Tibial nerve (tissue), 4 donors: ENCODE results near the gene SLC13A4.

Experiments
- EP300 ChIP-seq, 2 donors: sonication (generic); formaldehyde crosslinking; IDR thresholded peaks; one replicate each; pipeline ENCODE4 v1.6.1; 2017; ENCODE audit warnings: antibody characterized with exemption in 2 of 2, mild to moderate bottlenecking in 1 of 2
- POLR2A ChIP-seq, 2 donors: fragments of 450-650 bp; IDR thresholded peaks; one replicate each; pipeline ENCODE4 v1.6.1; 2017; ENCODE audit warnings: antibody characterized with exemption in 2 of 2, mild to moderate bottlenecking in 2 of 2, moderate library complexity in 2 of 2
- TF ChIP-seq, protein P1 (sequence below), 5 experiments: fragments of 200-600 bp in 3 of 5; fragments of 450-650 bp in 2 of 5; sonication (generic) in 3 of 5; IDR thresholded peaks; one replicate each; pipeline ENCODE4 v1.5.1; 2016 to 2019; ENCODE audit warnings: antibody characterized with exemption in 5 of 5, mild to moderate bottlenecking in 3 of 5, moderate library complexity in 2 of 5

DNA sequence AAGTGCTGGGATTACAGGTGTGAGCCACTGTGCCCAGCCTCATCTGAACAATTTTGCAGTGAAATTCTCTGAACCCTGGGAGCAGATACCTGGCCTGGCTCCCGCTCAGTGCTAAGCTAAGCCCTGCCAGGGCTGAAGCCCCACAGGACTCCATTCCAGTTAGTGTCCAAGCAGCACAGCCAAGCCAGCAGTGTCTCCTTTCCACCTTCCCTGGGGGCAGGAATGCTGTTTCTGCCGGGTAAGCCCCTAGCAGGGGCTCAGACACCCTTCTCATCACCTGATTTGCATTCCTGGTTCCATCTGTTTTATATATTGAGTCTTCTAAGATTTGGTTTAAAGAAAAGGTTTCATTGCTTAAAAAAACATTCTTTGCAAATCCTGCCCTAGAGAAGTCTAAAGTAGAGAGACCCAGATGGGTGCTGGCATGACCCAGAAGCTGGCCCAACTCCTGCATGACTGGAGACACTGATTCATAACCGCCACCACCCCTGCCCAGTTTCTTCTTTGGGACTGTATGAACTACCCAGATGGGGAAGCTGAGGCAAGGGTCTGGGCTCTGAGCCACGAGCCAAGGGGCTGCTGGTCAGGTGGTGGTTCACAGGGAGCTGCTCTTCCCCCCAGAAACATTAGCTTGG is 14.0 kb downstream of the SLC13A4 start:
- TF ChIP-seq, protein P1, sequence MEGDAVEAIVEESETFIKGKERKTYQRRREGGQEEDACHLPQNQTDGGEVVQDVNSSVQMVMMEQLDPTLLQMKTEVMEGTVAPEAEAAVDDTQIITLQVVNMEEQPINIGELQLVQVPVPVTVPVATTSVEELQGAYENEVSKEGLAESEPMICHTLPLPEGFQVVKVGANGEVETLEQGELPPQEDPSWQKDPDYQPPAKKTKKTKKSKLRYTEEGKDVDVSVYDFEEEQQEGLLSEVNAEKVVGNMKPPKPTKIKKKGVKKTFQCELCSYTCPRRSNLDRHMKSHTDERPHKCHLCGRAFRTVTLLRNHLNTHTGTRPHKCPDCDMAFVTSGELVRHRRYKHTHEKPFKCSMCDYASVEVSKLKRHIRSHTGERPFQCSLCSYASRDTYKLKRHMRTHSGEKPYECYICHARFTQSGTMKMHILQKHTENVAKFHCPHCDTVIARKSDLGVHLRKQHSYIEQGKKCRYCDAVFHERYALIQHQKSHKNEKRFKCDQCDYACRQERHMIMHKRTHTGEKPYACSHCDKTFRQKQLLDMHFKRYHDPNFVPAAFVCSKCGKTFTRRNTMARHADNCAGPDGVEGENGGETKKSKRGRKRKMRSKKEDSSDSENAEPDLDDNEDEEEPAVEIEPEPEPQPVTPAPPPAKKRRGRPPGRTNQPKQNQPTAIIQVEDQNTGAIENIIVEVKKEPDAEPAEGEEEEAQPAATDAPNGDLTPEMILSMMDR (IDR thresholded peaks at IDR 0.05): no peak
- TF ChIP-seq POLR2A (IDR thresholded peaks at IDR 0.05): no peak
- TF ChIP-seq EP300 (IDR thresholded peaks at IDR 0.05): no peak
